A549 treated with CpdA at 1 μM for 4 hours (cell line): ENCODE data around the gene SLC6A8. TPM values are rescaled to one million over a fixed set of nuclear protein-coding genes. Genes with fewer than 3 reads are reported as not detected.

Experiments used
- total RNA-seq: library from RNA; stranded (reverse); fragments of 200-300 nt; extraction: Qiagen RNA extraction; gene quantifications from 5 replicates; pipeline ENCODE4 v1.2.3, GENCODE V29; 2022; ENCODE audit warnings: low read depth

The SLC6A8 gene
- 10.2 to 13.2 TPM (median 11.1 TPM) in 5 replicates for total RNA-seq

GRCh38 chrX:153687121-153688039 is at the start of gene SLC6A8:
SLC6A8 (plus strand) TSS chrX:153687926; CDS start chrX:153688575, 649 bp downstream.

GRCh38 chrX:153646620-153647373 is 40.9 kb upstream of the SLC6A8 start, which contains the start of gene DUSP9:
DUSP9 (plus strand) TSS chrX:153647203; CDS start chrX:153647954, 751 bp downstream.

GRCh38 chrX:153673428-153674218 is 14.1 kb upstream of the SLC6A8 start, which contains the start of gene PNCK:
PNCK (minus strand) TSS chrX:153673813; CDS start chrX:153673076, 737 bp downstream.

GRCh38 chrX:153724252-153725038 is 36.7 kb downstream of the SLC6A8 start, which contains the start of the genes ABCD1 and BCAP31:
ABCD1 (plus strand) TSS chrX:153724856; CDS start chrX:153725267, 411 bp downstream.
BCAP31 (minus strand) TSS chrX:153724387; CDS start chrX:153723244, 1,143 bp downstream.

Other genes with a start within 250 kb of the SLC6A8 start
- 0.78 to 2.2 TPM (median 1.6 TPM) in 5 replicates for gene TREX2, start 241.9 kb upstream of the SLC6A8 start, total RNA-seq
- 51.9 to 60.6 TPM (median 57.3 TPM) in 5 replicates for gene HAUS7, start 217.3 kb upstream of the SLC6A8 start, total RNA-seq
- gene BGN, start 192.9 kb upstream of the SLC6A8 start, total RNA-seq = 0.06 to 0.10 TPM in 2 of 5 replicates, not detected in the others
- 0.06 to 0.15 TPM (median 0.07 TPM) in 5 replicates for gene ATP2B3, start 170.3 kb upstream of the SLC6A8 start, total RNA-seq
- gene CCNQ, start 88.8 kb upstream of the SLC6A8 start, total RNA-seq = 32.8 to 57.7 TPM (median 51.4 TPM) in 5 replicates
- gene DUSP9, start 40.7 kb upstream of the SLC6A8 start, total RNA-seq = 0.83 to 1.7 TPM (median 1.2 TPM) in 5 replicates
- gene PNCK, start 14.1 kb upstream of the SLC6A8 start, total RNA-seq = 0.22 to 0.86 TPM (median 0.52 TPM) in 4 of 5 replicates, not detected in the other
- 359 to 414 TPM (median 373 TPM) in 5 replicates for gene BCAP31, start 36.5 kb downstream of the SLC6A8 start, total RNA-seq
- 2.0 to 4.1 TPM (median 3.8 TPM) in 5 replicates for gene ABCD1, start 36.9 kb downstream of the SLC6A8 start, total RNA-seq
- 3.0 to 4.1 TPM (median 3.7 TPM) in 5 replicates for gene PLXNB3, start 76.3 kb downstream of the SLC6A8 start, total RNA-seq
- gene SRPK3, start 93.1 kb downstream of the SLC6A8 start, total RNA-seq = 0.07 to 0.10 TPM in 2 of 5 replicates, not detected in the others
- 57.5 to 63.5 TPM (median 61.5 TPM) in 5 replicates for gene IDH3G, start 106.4 kb downstream of the SLC6A8 start, total RNA-seq
- gene SSR4, start 106.7 kb downstream of the SLC6A8 start, total RNA-seq = 364 to 443 TPM (median 420 TPM) in 5 replicates
- gene PDZD4, start 142.6 kb downstream of the SLC6A8 start, total RNA-seq = 2.7 to 3.5 TPM (median 3.0 TPM) in 5 replicates
- gene L1CAM, start 198.2 kb downstream of the SLC6A8 start, total RNA-seq = 19.6 to 26.8 TPM (median 21.1 TPM) in 5 replicates
- 0.07 to 0.12 TPM in 2 of 5 replicates, not detected in the others for gene AVPR2, start 216.7 kb downstream of the SLC6A8 start, total RNA-seq
- gene ARHGAP4, start 238.3 kb downstream of the SLC6A8 start, total RNA-seq = 0.75 to 2.2 TPM (median 1.6 TPM) in 5 replicates
- gene NAA10, start 247.1 kb downstream of the SLC6A8 start, total RNA-seq = 208 to 230 TPM (median 214 TPM) in 5 replicates